Endothelial cell of umbilical vein (primary cell): ENCODE results near the gene DNAJC3. TPM values are rescaled to one million over a fixed set of nuclear protein-coding genes. Genes with fewer than 3 reads are reported as not detected.
A peak's percentile ranks its signal among the peaks of the same experiment; 100 is the strongest.

ENCODE experiments used
- BruUV-seq: library from RNA; stranded (reverse); fragments of 400-500 nt; replicated peaks from 2 replicates; lab custom pipeline; 2021; lab: Mats Ljungman, UMichigan
- CTCF ChIA-PET: fragments of 300-600, 350-600 bp; sonication (Branson Sonifier 250); formaldehyde crosslinking; loops from one replicate; lab custom pipeline; 2021; ENCODE audit warnings: antibody characterized with exemption, inconsistent platforms; lab: Charles Lee
- POLR2A ChIA-PET: fragments of 300-600, 350-600 bp; sonication (Branson Sonifier 250); formaldehyde crosslinking; loops from one replicate; lab custom pipeline; 2021; ENCODE audit warnings: antibody characterized with exemption, inconsistent platforms; lab: Charles Lee
- DNase-seq: peaks from one replicate; pipeline ENCODE4 v3.0.0-alpha.2; 2011; ENCODE audit warnings: low read depth, low spot score
- FAIRE-seq: peaks from 2 replicates; lab custom pipeline; 2011; peaks lifted over from hg19 to GRCh38; lab: Jason Lieb, UNC
- H2AFZ ChIP-seq: 2 replicates; pipeline ENCODE4 v1.6.0; 2012; ENCODE audit warnings: low read depth, low read length, control low read depth, inconsistent platforms
- H3K27ac ChIP-seq: 2 replicates; pipeline ENCODE4 v1.5.1; 2011; ENCODE audit warnings: low read depth, mild to moderate bottlenecking, control low read depth, low read length, moderate library complexity; ENCODE audit not compliant: insufficient read depth
- H3K27me3 ChIP-seq, 2 experiments: 2 replicates each; pipeline versions ENCODE4 v1.6.0 to v1.6.1; 2011; ENCODE audit warnings: low read length in 2 of 2, mixed read lengths in 1 of 2; ENCODE audit not compliant: control insufficient read depth in 2 of 2, insufficient read depth in 2 of 2
- H3K36me3 ChIP-seq, 2 experiments: 2 replicates in 1 of 2; 3 replicates in 1 of 2; pipeline ENCODE4 v1.5.1; 2011; ENCODE audit warnings: low read length in 2 of 2, mild to moderate bottlenecking in 1 of 2, moderate library complexity in 1 of 2; ENCODE audit not compliant: control insufficient read depth in 2 of 2, insufficient read depth in 2 of 2; ENCODE audit errors: extremely low read depth in 1 of 2
- H3K4me1 ChIP-seq: 3 replicates; pipeline ENCODE4 v1.5.1; 2011; ENCODE audit warnings: mild to moderate bottlenecking, low read length; ENCODE audit not compliant: control insufficient read depth, insufficient read depth; ENCODE audit errors: extremely low read depth
- H3K4me2 ChIP-seq: 2 replicates; pipeline ENCODE4 v1.6.1; 2011; ENCODE audit warnings: low read length, control low read depth, mixed read lengths; ENCODE audit not compliant: insufficient read depth
- H3K4me3 ChIP-seq, 3 experiments: fragments of 200-600 bp in 1 of 3; sonication (generic), shearing (Covaris generic) in 1 of 3; replicated peaks in 1 of 3; 2 replicates each; pipeline ENCODE4 v1.5.1; 2011 to 2016; ENCODE audit warnings: control low read depth in 3 of 3, low read length in 3 of 3, mild to moderate bottlenecking in 2 of 3, inconsistent platforms in 1 of 3, low read depth in 1 of 3, moderate library complexity in 1 of 3; ENCODE audit not compliant: insufficient read depth in 1 of 3
- H3K79me2 ChIP-seq: 2 replicates; pipeline ENCODE4 v1.6.0; 2012; ENCODE audit warnings: low read length, inconsistent platforms; ENCODE audit not compliant: control insufficient read depth, insufficient read depth
- H3K9ac ChIP-seq: replicated peaks from 2 replicates; pipeline ENCODE3; 2011; ENCODE audit warnings: low read length, control low read depth; ENCODE audit not compliant: insufficient read depth; ENCODE audit errors: extremely low read depth
- H3K9me1 ChIP-seq: replicated peaks from 3 replicates; pipeline ENCODE4 v1.6.0; 2011; ENCODE audit warnings: mild to moderate bottlenecking, low read length; ENCODE audit not compliant: control insufficient read depth, insufficient read depth; ENCODE audit errors: extremely low read depth
- H3K9me3 ChIP-seq: replicated peaks from 2 replicates; pipeline ENCODE4 v1.5.1; 2012; ENCODE audit warnings: low read length, inconsistent platforms; ENCODE audit not compliant: control insufficient read depth, insufficient read depth
- H4K20me1 ChIP-seq: replicated peaks from 2 replicates; pipeline ENCODE3; 2011; ENCODE audit warnings: mild to moderate bottlenecking, low read length; ENCODE audit not compliant: control insufficient read depth, insufficient read depth; ENCODE audit errors: extremely low read depth
- EZH2 ChIP-seq: IDR thresholded peaks from 2 replicates; pipeline ENCODE4 v1.6.1; 2012; ENCODE audit warnings: borderline replicate concordance, low read depth, mild to moderate bottlenecking, moderate library complexity, low read length, inconsistent platforms; ENCODE audit not compliant: severe bottlenecking
- FOS ChIP-seq: IDR thresholded peaks from 2 replicates; pipeline ENCODE4 v1.6.1; 2011; ENCODE audit warnings: mild to moderate bottlenecking, low read length, moderate library complexity, borderline replicate concordance; ENCODE audit not compliant: insufficient read depth
- GATA2 ChIP-seq: IDR thresholded peaks from 2 replicates; pipeline ENCODE4 v1.7.0; 2011; ENCODE audit warnings: low read depth, mild to moderate bottlenecking, moderate library complexity, mixed read lengths, low read length; ENCODE audit not compliant: insufficient read length, insufficient read depth
- JUN ChIP-seq: IDR thresholded peaks from 2 replicates; pipeline ENCODE4 v1.6.1; 2011; ENCODE audit warnings: borderline replicate concordance, low read depth; ENCODE audit not compliant: insufficient read length, insufficient read depth
- MYC ChIP-seq: IDR thresholded peaks from one replicate; pipeline ENCODE4 v1.6.1; 2011; ENCODE audit warnings: mild to moderate bottlenecking, low read depth, low read length
- POLR2A ChIP-seq: IDR thresholded peaks from 2 replicates; pipeline ENCODE4 v1.6.1; 2012; ENCODE audit warnings: low read depth, mild to moderate bottlenecking, control low read depth, low read length
- POLR2AphosphoS5 ChIP-seq: IDR thresholded peaks from 2 replicates; pipeline ENCODE4 v1.6.1; 2012; ENCODE audit warnings: low read depth, mild to moderate bottlenecking, control low read depth, low read length, moderate library complexity; ENCODE audit not compliant: insufficient read depth
- dilution Hi-C: fragments of 300-500 bp; cut with MboI; formaldehyde crosslinking; loops from one replicate; pipeline ENCODE4 v1.15.0; 2019; ENCODE audit warnings: low sequenced_read_pairs; ENCODE audit not compliant: extremely low pct_ligation_motif_present
- intact Hi-C: fragments of 100-400 bp; cut with micrococcal nuclease; formaldehyde crosslinking; loops from one replicate; pipeline ENCODE4 v1.10.0; 2022
- polyA plus RNA-seq, 4 experiments: library from polyadenylated mRNA; depleted of rRNA in 3 of 4; stranded (reverse) in 3 of 4; unstranded in 1 of 4; fragments of >200 nt; gene quantifications; 2 replicates each; pipeline versions ENCODE4 v1.2.1 to v1.2.3, GENCODE V29; 2011 to 2012; ENCODE audit warnings: missing spikeins in 1 of 4
- total RNA-seq: library from RNA; stranded (reverse); gene quantifications from 2 replicates; pipeline ENCODE4 v1.2.3, GENCODE V29; 2021
- TF ChIP-seq, protein P1 (sequence below): IDR thresholded peaks from 2 replicates; pipeline ENCODE4 v1.6.1; 2011; ENCODE audit not compliant: insufficient read depth, insufficient read length
- TF ChIP-seq, protein P2 (sequence below), 2 donors: IDR thresholded peaks; 1 replicate in 1 of 2; 2 replicates in 1 of 2; pipeline ENCODE4 v1.5.1; 2011; ENCODE audit warnings: low read length in 2 of 2, mild to moderate bottlenecking in 2 of 2, moderate library complexity in 2 of 2, control low read depth in 1 of 2, inconsistent platforms in 1 of 2, low read depth in 1 of 2; ENCODE audit not compliant: insufficient read depth in 1 of 2; ENCODE audit errors: extremely low read depth in 1 of 2

DNAJC3 gene
- total and polyA plus RNA-seq, 2 donors (not counting 3 experiments of a cell fraction or from before 2014, with no cell fraction given) = 17.0 to 51.2 TPM

DNA sequence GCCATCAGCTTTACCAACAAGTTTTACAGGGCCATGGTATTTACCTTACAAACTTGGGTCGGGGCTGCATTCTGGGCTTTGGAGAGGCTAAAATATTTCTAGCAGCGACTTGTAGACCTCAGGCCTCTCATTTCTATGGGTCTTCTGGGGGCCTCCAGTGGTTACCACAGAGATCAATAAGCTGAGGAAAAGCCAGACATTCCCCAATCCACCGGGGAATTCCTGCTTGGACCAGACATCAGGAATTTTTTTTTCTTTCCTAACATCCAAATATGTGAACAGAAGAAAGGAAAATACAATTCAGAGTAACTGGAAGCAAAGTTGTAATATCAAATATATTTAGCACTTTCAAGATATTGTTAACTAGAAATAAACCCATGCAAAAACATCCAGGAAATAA is 33.9 kb upstream of the DNAJC3 start:
- no peaks in the 10 kb centered on the region for H4K20me1 ChIP-seq
- dilution Hi-C loops = no loop called here
- intact Hi-C loops = no loop called here
- TSS peak; percentile 27 for BruUV-seq
- CTCF ChIA-PET = interaction anchor here (1.1 to 6.0 kb wide), 4 partner anchors 15 to 191 kb away, joined by 4 to 36 read pairs (median 12); no protein-coding TSS in a partner anchor
- TF ChIP-seq MYC = no peak
- TF ChIP-seq JUN = no peak
- TF ChIP-seq, protein P1, sequence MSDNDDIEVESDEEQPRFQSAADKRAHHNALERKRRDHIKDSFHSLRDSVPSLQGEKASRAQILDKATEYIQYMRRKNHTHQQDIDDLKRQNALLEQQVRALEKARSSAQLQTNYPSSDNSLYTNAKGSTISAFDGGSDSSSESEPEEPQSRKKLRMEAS = no peak
- TF ChIP-seq POLR2A = no peak
- no peak for TF ChIP-seq GATA2
- no peak for TF ChIP-seq EZH2
- TF ChIP-seq POLR2AphosphoS5 = no peak
- TF ChIP-seq, protein P2, sequence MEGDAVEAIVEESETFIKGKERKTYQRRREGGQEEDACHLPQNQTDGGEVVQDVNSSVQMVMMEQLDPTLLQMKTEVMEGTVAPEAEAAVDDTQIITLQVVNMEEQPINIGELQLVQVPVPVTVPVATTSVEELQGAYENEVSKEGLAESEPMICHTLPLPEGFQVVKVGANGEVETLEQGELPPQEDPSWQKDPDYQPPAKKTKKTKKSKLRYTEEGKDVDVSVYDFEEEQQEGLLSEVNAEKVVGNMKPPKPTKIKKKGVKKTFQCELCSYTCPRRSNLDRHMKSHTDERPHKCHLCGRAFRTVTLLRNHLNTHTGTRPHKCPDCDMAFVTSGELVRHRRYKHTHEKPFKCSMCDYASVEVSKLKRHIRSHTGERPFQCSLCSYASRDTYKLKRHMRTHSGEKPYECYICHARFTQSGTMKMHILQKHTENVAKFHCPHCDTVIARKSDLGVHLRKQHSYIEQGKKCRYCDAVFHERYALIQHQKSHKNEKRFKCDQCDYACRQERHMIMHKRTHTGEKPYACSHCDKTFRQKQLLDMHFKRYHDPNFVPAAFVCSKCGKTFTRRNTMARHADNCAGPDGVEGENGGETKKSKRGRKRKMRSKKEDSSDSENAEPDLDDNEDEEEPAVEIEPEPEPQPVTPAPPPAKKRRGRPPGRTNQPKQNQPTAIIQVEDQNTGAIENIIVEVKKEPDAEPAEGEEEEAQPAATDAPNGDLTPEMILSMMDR (IDR thresholded peaks at IDR 0.05; ENCODE audit: extremely low read depth in 1 of 2, insufficient read depth in 1 of 2, low read depth in 1 of 2, low read length in 2 of 2) = no peak
- TF ChIP-seq FOS = no peak
- H3K79me2 ChIP-seq = peaks cover 17% of the 10 kb centered on the region
- H3K27me3 ChIP-seq = no peaks in the 10 kb centered on the region
- H3K4me2 ChIP-seq = peak overlapping the region; percentile 79
- FAIRE-seq (no peak), DNase-seq (peak; percentile 4)
- no peak overlapping the region for H2AFZ ChIP-seq
- no peaks in the 10 kb centered on the region for H3K9me1 ChIP-seq
- peak overlapping the region; percentile 54 for H3K9ac ChIP-seq
- POLR2A ChIA-PET = interaction anchor here (2.1 kb wide), 1 partner anchor 34 kb away, joined by 7 read pairs; the partner anchor contains the start of gene DNAJC3
- H3K4me1 ChIP-seq = peaks cover 29% of the 10 kb centered on the region
- H3K4me3 ChIP-seq = peak overlapping the region; percentile 0 to 93 (median 69)
- peaks cover 2 to 4% of the 10 kb centered on the region in 2 experiments for H3K36me3 ChIP-seq
- no peaks in the 10 kb centered on the region for H3K9me3 ChIP-seq
- no peak overlapping the region for H3K27ac ChIP-seq
